ENCODE results near the gene PRMT1. TPM values are rescaled to one million over a fixed set of nuclear protein-coding genes. Genes with fewer than 3 reads are reported as not detected.

The PRMT1 gene
- polyA plus RNA-seq, 4 donors = 56.8 to 194 (median 94.7) TPM

DNA sequence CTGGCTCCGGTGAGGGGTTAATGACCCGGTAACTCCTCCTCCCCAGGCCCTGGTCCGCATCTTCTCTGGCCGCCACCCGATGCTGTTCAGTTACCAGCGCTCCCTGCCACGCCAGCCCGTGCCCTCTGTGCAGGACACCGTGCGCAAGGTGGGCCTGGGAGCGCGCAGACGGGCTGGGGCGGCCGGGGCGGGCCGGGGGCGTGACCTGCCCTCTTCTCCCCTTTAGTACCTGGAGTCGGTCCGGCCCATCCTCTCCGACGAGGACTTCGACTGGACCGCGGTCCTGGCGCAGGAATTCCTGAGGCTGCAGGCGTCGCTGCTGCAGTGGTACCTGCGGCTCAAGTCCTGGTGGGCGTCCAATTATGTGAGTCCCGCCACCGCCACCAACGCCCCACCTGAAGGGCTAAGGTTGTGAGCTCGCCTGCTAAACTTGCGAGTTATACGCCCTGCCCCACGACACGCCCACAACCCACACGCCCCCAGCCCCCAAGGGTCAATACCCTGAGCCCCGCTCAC lies 24.3 kb downstream of the PRMT1 start:
- Histone ChIP-seq H3K27ac (ENCODE audit: low read depth in 1 of 3, low read length in 2 of 3) (no peak overlapping the region), H3K9me3 (ENCODE audit: control insufficient read depth in 2 of 2, insufficient read depth in 1 of 2, low read depth in 1 of 2, low read length in 1 of 2) (no peaks in the 10 kb centered on the region), H3K4me1 (ENCODE audit: control insufficient read depth in 3 of 3, insufficient read depth in 2 of 3, low read depth in 1 of 3, low read length in 2 of 3) (no peaks in the 10 kb centered on the region), H3K36me3 (ENCODE audit: control insufficient read depth in 3 of 3, insufficient read depth in 2 of 3, low read depth in 1 of 3, low read length in 3 of 3) (peaks cover 0 to 4% (median 0%) of the 10 kb centered on the region in 3 donors), H3K27me3 (ENCODE audit: control insufficient read depth in 3 of 3, insufficient read depth in 3 of 3, low read length in 3 of 3) (peaks cover 0 to 14% (median 3%) of the 10 kb centered on the region in 3 donors), H3K4me3 (ENCODE audit: low read depth in 1 of 3, low read length in 3 of 3) (no peak overlapping the region)
- 24 to 47% (median 36%) methylated on average over 30 to 40 of the region's 40 CpGs for WGBS, 3 donors
- FAIRE-seq (no peak), DNase-seq (no peak)

DNA sequence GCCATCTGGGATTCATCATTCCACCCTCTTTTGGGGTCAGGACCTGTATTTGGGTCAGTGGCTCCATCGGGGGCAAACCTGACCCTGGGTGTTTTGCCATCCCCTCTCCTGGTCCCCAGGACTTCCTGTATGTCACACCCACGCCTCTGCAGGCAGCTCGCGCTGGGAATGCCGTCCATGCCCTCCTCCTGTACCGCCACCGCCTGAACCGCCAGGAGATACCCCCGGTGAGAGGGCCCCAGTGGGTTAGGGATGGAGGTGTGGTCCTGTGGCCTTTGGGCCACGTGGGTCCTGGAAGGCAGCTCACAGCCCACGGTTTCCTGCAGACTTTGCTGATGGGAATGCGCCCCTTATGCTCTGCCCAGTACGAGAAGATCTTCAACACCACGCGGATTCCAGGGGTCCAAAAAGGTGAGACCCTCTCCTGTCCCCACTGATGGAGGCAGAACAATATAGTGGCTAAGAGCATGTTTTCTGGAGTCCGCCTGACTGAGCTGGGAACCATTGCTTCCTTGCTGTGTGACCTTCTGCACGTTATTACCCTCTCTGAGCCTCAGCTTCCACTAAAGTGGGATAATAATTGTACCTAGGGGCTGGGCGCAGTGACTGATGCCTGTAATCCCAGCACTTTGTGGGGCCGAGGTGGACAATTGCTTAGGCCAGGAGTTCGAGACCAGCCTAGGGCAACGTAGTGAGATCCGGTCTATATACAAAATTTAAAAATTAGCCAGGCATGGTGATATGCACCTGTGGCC lies 28.0 kb downstream of the PRMT1 start:
- no peak for DNase-seq
- WGBS, 3 donors = 83 to 87% (median 85%) methylated on average over 22 of the region's 22 CpGs
- Histone ChIP-seq H3K27ac (ENCODE audit: low read depth in 1 of 3, low read length in 2 of 3) (no peak overlapping the region), H3K27me3 (ENCODE audit: control insufficient read depth in 3 of 3, insufficient read depth in 3 of 3, low read length in 3 of 3) (peaks cover 0 to 14% (median 3%) of the 10 kb centered on the region in 3 donors), H3K9me3 (ENCODE audit: control insufficient read depth in 2 of 2, insufficient read depth in 1 of 2, low read depth in 1 of 2, low read length in 1 of 2) (no peaks in the 10 kb centered on the region), H3K4me3 (ENCODE audit: low read depth in 1 of 3, low read length in 3 of 3) (no peak overlapping the region), H3K36me3 (ENCODE audit: control insufficient read depth in 3 of 3, insufficient read depth in 2 of 3, low read depth in 1 of 3, low read length in 3 of 3) (peaks cover 0 to 4% (median 0%) of the 10 kb centered on the region in 3 donors), H3K4me1 (ENCODE audit: control insufficient read depth in 3 of 3, insufficient read depth in 2 of 3, low read depth in 1 of 3, low read length in 2 of 3) (no peaks in the 10 kb centered on the region)
- no peak for FAIRE-seq

DNA sequence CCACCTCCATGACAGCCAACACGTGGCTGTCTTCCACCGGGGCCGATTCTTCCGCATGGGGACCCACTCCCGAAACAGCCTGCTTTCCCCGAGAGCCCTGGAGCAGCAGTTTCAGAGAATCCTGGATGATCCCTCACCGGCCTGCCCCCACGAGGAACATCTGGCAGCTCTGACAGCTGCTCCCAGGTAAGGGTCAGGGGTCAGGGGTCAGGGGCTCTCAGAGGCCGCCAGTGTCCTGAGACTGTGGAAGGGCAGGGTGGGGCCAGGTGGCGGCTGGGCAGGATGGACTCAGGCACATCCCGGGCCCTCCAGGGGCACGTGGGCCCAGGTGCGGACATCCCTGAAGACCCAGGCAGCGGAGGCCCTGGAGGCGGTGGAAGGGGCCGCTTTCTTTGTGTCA lies 28.8 kb downstream of the PRMT1 start:
- 77 to 87% (median 83%) methylated on average over 13 to 16 of the region's 16 CpGs for WGBS, 3 donors
- H3K27ac ChIP-seq (ENCODE audit: low read depth in 1 of 3, low read length in 2 of 3) = no peak overlapping the region

DNA sequence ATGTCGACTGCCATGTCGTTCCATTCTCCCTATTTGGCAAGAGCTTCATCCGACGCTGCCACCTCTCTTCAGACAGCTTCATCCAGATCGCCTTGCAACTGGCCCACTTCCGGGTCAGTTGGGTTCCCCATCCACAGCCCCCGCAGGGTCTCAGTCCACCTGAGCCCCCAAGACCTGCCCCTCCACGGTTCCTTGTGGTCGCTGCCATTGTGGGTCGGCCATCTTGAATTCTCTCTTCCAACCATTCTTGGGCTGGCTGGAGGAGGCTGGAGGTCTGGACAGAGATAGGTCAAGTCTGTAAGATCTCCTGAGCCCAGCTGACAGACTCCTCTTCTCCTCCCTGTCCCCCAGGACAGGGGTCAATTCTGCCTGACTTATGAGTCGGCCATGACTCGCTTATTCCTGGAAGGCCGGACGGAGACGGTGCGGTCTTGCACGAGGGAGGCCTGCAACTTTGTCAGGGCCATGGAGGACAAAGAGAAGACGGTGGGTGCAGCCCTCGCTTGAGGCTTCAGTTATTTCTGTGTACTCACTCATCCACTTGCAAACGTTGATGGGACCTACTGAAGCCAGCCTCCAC lies 33.4 kb downstream of the PRMT1 start:
- Histone ChIP-seq H3K27me3 (ENCODE audit: control insufficient read depth in 3 of 3, insufficient read depth in 3 of 3, low read length in 3 of 3) (no peaks in the 10 kb centered on the region), H3K9me3 (ENCODE audit: control insufficient read depth in 2 of 2, insufficient read depth in 1 of 2, low read depth in 1 of 2, low read length in 1 of 2) (no peaks in the 10 kb centered on the region), H3K36me3 (ENCODE audit: control insufficient read depth in 3 of 3, insufficient read depth in 2 of 3, low read depth in 1 of 3, low read length in 3 of 3) (peaks cover 0 to 4% (median 0%) of the 10 kb centered on the region in 3 donors), H3K27ac (ENCODE audit: low read depth in 1 of 3, low read length in 2 of 3) (no peak overlapping the region), H3K4me3 (ENCODE audit: low read depth in 1 of 3, low read length in 3 of 3) (no peak overlapping the region), H3K4me1 (ENCODE audit: control insufficient read depth in 3 of 3, insufficient read depth in 2 of 3, low read depth in 1 of 3, low read length in 2 of 3) (no peaks in the 10 kb centered on the region)
- no peak for DNase-seq
- 93 to 95% (median 93%) methylated on average over 20 of the region's 20 CpGs for WGBS, 3 donors
- FAIRE-seq = no peak

More for the DNA sequence above, 28.8 kb downstream of the PRMT1 start:
- H3K4me1 ChIP-seq (ENCODE audit: control insufficient read depth in 3 of 3, insufficient read depth in 2 of 3, low read depth in 1 of 3, low read length in 2 of 3) = no peaks in the 10 kb centered on the region
- H3K4me3 ChIP-seq (ENCODE audit: low read depth in 1 of 3, low read length in 3 of 3) = no peak overlapping the region
- no peaks in the 10 kb centered on the region for H3K9me3 ChIP-seq (ENCODE audit: control insufficient read depth in 2 of 2, insufficient read depth in 1 of 2, low read depth in 1 of 2, low read length in 1 of 2)
- FAIRE-seq (no peak), DNase-seq (no peak)
- H3K27me3 ChIP-seq (ENCODE audit: control insufficient read depth in 3 of 3, insufficient read depth in 3 of 3, low read length in 3 of 3) = peaks cover 0 to 10% (median 3%) of the 10 kb centered on the region in 3 donors
- peaks cover 0 to 4% (median 0%) of the 10 kb centered on the region in 3 donors for H3K36me3 ChIP-seq (ENCODE audit: control insufficient read depth in 3 of 3, insufficient read depth in 2 of 3, low read depth in 1 of 3, low read length in 3 of 3)

DNA sequence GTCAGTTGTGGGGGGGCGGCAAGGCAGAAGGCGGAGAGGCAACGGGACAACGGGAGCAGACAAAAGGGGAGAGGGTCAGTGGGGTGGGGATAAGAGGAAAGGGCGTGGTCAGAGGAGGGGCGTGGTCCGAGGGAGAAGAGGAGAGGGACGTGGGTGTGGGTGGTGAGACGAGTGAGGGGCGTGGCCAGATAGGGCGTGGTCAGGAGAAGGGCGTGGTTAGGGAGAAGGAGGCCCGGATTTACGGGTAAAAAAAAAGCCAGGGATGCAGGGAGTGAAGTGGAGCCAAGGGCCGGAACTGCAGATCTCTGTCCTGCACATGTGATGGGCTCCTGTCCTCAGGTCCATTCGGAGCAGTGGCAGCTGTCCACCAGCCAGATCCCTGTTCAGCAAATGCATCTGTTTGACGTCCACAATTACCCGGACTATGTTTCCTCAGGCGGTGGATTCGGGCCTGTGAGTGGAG lies 35.4 kb downstream of the PRMT1 start:
- no peaks in the 10 kb centered on the region for H3K27me3 ChIP-seq (ENCODE audit: control insufficient read depth in 3 of 3, insufficient read depth in 3 of 3, low read length in 3 of 3)
- no peak for DNase-seq
- H3K4me3 ChIP-seq (ENCODE audit: low read depth in 1 of 3, low read length in 3 of 3) = no peak overlapping the region
- H3K4me1 ChIP-seq (ENCODE audit: control insufficient read depth in 3 of 3, insufficient read depth in 2 of 3, low read depth in 1 of 3, low read length in 2 of 3) = no peaks in the 10 kb centered on the region
- H3K36me3 ChIP-seq (ENCODE audit: control insufficient read depth in 3 of 3, insufficient read depth in 2 of 3, low read depth in 1 of 3, low read length in 3 of 3) = no peaks in the 10 kb centered on the region
- H3K27ac ChIP-seq (ENCODE audit: low read depth in 1 of 3, low read length in 2 of 3) = no peak overlapping the region
- no peaks in the 10 kb centered on the region for H3K9me3 ChIP-seq (ENCODE audit: control insufficient read depth in 2 of 2, insufficient read depth in 1 of 2, low read depth in 1 of 2, low read length in 1 of 2)
- 51 to 62% (median 61%) methylated on average over 18 to 20 of the region's 20 CpGs for WGBS, 3 donors
- no peak for FAIRE-seq

DNA sequence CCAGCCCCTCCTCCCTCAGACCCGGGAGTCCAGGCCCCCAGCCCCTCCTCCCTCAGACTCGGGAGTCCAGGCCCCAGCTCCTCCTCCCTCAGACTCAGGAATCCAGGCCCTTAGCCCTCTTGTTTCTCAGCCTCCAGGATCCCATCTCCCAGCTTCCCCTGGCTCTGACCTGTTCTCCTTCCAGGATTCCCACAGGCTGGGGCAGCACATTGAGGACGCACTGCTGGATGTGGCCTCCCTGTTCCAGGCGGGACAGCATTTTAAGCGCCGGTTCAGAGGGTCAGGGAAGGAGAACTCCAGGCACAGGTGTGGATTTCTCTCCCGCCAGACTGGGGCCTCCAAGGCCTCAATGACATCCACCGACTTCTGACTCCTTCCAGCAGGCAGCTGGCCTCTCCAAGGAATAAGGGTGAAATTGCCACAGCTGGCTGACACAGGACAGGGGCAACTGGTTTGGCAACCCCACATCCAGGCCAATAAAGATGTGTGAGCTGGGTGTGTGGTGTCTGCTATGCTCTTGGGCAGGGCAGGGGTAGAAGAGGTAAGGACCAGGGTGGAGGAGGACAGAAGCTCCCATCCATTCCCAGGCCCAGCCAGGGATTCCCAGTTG lies 36.3 kb downstream of the PRMT1 start:
- no peaks in the 10 kb centered on the region for H3K4me1 ChIP-seq (ENCODE audit: control insufficient read depth in 3 of 3, insufficient read depth in 2 of 3, low read depth in 1 of 3, low read length in 2 of 3)
- no peaks in the 10 kb centered on the region for H3K9me3 ChIP-seq (ENCODE audit: control insufficient read depth in 2 of 2, insufficient read depth in 1 of 2, low read depth in 1 of 2, low read length in 1 of 2)
- H3K27me3 ChIP-seq (ENCODE audit: control insufficient read depth in 3 of 3, insufficient read depth in 3 of 3, low read length in 3 of 3) = no peaks in the 10 kb centered on the region
- no peak overlapping the region for H3K27ac ChIP-seq (ENCODE audit: low read depth in 1 of 3, low read length in 2 of 3)
- no peak overlapping the region for H3K4me3 ChIP-seq (ENCODE audit: low read depth in 1 of 3, low read length in 3 of 3)
- no peak for FAIRE-seq
- 45 to 69% (median 64%) methylated on average over 7 to 8 of the region's 8 CpGs for WGBS, 3 donors
- no peak for DNase-seq
- no peaks in the 10 kb centered on the region for H3K36me3 ChIP-seq (ENCODE audit: control insufficient read depth in 3 of 3, insufficient read depth in 2 of 3, low read depth in 1 of 3, low read length in 3 of 3)

DNA sequence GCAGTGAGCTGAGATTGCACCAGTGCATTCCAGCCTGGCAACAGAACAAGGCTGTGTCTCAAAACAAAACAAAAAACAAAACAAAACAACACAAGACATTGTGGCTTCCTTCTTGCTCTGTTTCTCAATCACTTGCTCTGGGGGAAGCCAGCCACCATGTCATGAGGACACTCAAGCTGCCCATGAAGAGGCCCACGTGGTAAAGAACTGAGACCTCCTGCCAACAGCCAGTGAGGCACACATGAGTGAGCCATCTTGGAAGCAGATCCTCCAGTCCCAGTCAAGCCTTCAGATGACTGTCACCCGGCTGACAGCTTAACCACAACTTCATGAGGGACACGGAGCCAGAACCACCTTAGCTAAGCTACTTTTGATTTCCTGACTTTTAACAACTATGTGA lies 39.1 kb downstream of the PRMT1 start:
- no peaks in the 10 kb centered on the region for H3K27me3 ChIP-seq (ENCODE audit: control insufficient read depth in 3 of 3, insufficient read depth in 3 of 3, low read length in 3 of 3)
- no peak overlapping the region for H3K4me3 ChIP-seq (ENCODE audit: low read depth in 1 of 3, low read length in 3 of 3)
- H3K4me1 ChIP-seq (ENCODE audit: control insufficient read depth in 3 of 3, insufficient read depth in 2 of 3, low read depth in 1 of 3, low read length in 2 of 3) = no peaks in the 10 kb centered on the region
- WGBS, 3 donors = 66 to 74% (median 72%) methylated on average over 3 of the region's 3 CpGs
- no peak overlapping the region for H3K27ac ChIP-seq (ENCODE audit: low read depth in 1 of 3, low read length in 2 of 3)
- FAIRE-seq (no peak), DNase-seq (no peak)
- no peaks in the 10 kb centered on the region for H3K9me3 ChIP-seq (ENCODE audit: control insufficient read depth in 2 of 2, insufficient read depth in 1 of 2, low read depth in 1 of 2, low read length in 1 of 2)
- H3K36me3 ChIP-seq (ENCODE audit: control insufficient read depth in 3 of 3, insufficient read depth in 2 of 3, low read depth in 1 of 3, low read length in 3 of 3) = no peaks in the 10 kb centered on the region

DNA sequence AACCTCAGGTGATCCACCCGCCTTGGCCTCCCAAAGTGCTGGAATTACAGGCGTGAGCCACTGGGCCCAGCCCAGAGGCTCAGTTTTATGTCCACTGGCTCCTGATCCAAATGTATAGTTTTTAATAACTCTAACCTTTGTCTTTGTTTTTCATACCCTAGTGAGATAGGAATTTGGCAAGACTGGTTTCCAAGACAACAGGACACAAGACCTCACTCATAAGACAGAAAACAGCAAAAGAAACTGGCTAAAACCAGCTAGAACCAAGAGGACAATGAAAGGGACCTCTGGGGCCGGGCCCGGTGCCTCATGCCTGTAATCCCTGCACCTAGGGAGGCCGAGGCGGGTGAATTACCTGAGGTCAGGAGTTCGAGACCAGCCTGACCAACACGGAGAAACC lies 41.4 kb downstream of the PRMT1 start:
- H3K4me3 ChIP-seq (ENCODE audit: low read depth in 1 of 3, low read length in 3 of 3) = no peak overlapping the region
- H3K36me3 ChIP-seq (ENCODE audit: control insufficient read depth in 3 of 3, insufficient read depth in 2 of 3, low read depth in 1 of 3, low read length in 3 of 3) = no peaks in the 10 kb centered on the region
- no peaks in the 10 kb centered on the region for H3K9me3 ChIP-seq (ENCODE audit: control insufficient read depth in 2 of 2, insufficient read depth in 1 of 2, low read depth in 1 of 2, low read length in 1 of 2)
- no peaks in the 10 kb centered on the region for H3K4me1 ChIP-seq (ENCODE audit: control insufficient read depth in 3 of 3, insufficient read depth in 2 of 3, low read depth in 1 of 3, low read length in 2 of 3)
- no peak for DNase-seq
- H3K27ac ChIP-seq (ENCODE audit: low read depth in 1 of 3, low read length in 2 of 3) = no peak overlapping the region
- no peak for FAIRE-seq
- 77 to 85% (median 83%) methylated on average over 8 of the region's 8 CpGs for WGBS, 3 donors
- no peaks in the 10 kb centered on the region for H3K27me3 ChIP-seq (ENCODE audit: control insufficient read depth in 3 of 3, insufficient read depth in 3 of 3, low read length in 3 of 3)

Measured in small intestine (tissue), 7 donors.